A549 (cell line): Measurements from ENCODE around the gene DEPDC1B. TPM values are rescaled to one million over a fixed set of nuclear protein-coding genes. Genes with fewer than 3 reads are reported as not detected.

Source experiments
- ATAC-seq, 2 experiments: fragments of 200-7000 bp in 1 of 2; fragments of >200 bp in 1 of 2; cut with Nextera tagmentation in 1 of 2; cut with Tn5 transposase in 1 of 2; 3 replicates each; pipeline versions ENCODE4 v1.8.0 to v1.9.1; 2018 to 2020; ENCODE audit warnings: mild to moderate bottlenecking in 1 of 2, moderate library complexity in 1 of 2
- CTCF ChIA-PET: fragments of 300-600 bp; sonication (Branson Sonifier 250); formaldehyde crosslinking; extraction: SDS; loops from one replicate; lab custom pipeline; 2021; ENCODE audit warnings: antibody characterized with exemption, inconsistent platforms; lab: Yijun Ruan, JAX
- POLR2A ChIA-PET: fragments of 350-600 bp; formaldehyde crosslinking; extraction: SDS; loops from one replicate; lab custom pipeline; 2021; ENCODE audit warnings: antibody characterized with exemption, inconsistent platforms; lab: Yijun Ruan, JAX
- DNase-seq, 2 experiments: peaks; one replicate each; pipeline versions ENCODE4 v3.0.0 to v3.0.0-alpha.2; 2011 to 2016; ENCODE audit warnings: low read depth in 1 of 2, low spot score in 1 of 2
- FAIRE-seq: peaks from 2 replicates; lab custom pipeline; 2011; peaks lifted over from hg19 to GRCh38; lab: Jason Lieb, UNC
- H3K27ac ChIP-seq, 2 experiments: fragments of >200 bp; sonication (Bioruptor Twin); formaldehyde crosslinking; 3 replicates each; pipeline ENCODE4 v1.5.1; 2016 to 2017
- H3K4me1 ChIP-seq: fragments of >200 bp; sonication (Bioruptor Twin); formaldehyde crosslinking; 3 replicates; pipeline ENCODE4 v1.6.1; 2016
- H3K4me2 ChIP-seq: fragments of >200 bp; sonication (Bioruptor Twin); formaldehyde crosslinking; 3 replicates; pipeline ENCODE4 v1.6.1; 2016
- H3K4me3 ChIP-seq: fragments of >200 bp; sonication (Bioruptor Twin); formaldehyde crosslinking; 3 replicates; pipeline ENCODE4 v1.5.1; 2016
- H3K9me3 ChIP-seq: fragments of >200 bp; sonication (Bioruptor Twin); formaldehyde crosslinking; 3 replicates; pipeline ENCODE4 v1.6.1; 2016
- BCL3 ChIP-seq: fragments of >200 bp; sonication (Bioruptor Twin); formaldehyde crosslinking; IDR thresholded peaks from 3 replicates; pipeline ENCODE4 v1.6.1; 2016
- BHLHE40 ChIP-seq: IDR thresholded peaks from 2 replicates; pipeline ENCODE4 v1.6.1; 2012; ENCODE audit warnings: low read depth, low read length, inconsistent platforms
- CBX8 ChIP-seq: fragments of 200-600 bp; sonication (generic); IDR thresholded peaks from 2 replicates; pipeline ENCODE4 v1.6.1; 2016
- CHD2 ChIP-seq: fragments of 150-350 bp; IDR thresholded peaks from 2 replicates; pipeline ENCODE4 v1.6.1; 2014; ENCODE audit warnings: low read length; ENCODE audit not compliant: partially characterized antibody
- CHD4 ChIP-seq: fragments of 200-600 bp; sonication (generic); IDR thresholded peaks from 2 replicates; pipeline ENCODE4 v1.6.1; 2016; ENCODE audit warnings: antibody characterized with exemption, mild to moderate bottlenecking, borderline replicate concordance
- EHF ChIP-seq: fragments of 250-450 bp; sonication (Bioruptor Pico); IDR thresholded peaks from 2 replicates; pipeline ENCODE4 v1.5.0; 2020; ENCODE audit warnings: mild to moderate bottlenecking
- EHMT2 ChIP-seq: fragments of 200-600 bp; sonication (generic); IDR thresholded peaks from 2 replicates; pipeline ENCODE4 v1.6.1; 2016; ENCODE audit warnings: antibody characterized with exemption, low read depth, mild to moderate bottlenecking, moderate library complexity
- FOSB ChIP-seq: fragments of 250-450 bp; sonication (Bioruptor Pico); IDR thresholded peaks from 2 replicates; pipeline ENCODE4 v1.5.0; 2020; ENCODE audit warnings: mild to moderate bottlenecking, moderate library complexity
- FOSL2 ChIP-seq, 2 experiments: fragments of 450-650 bp in 1 of 2; fragments of >200 bp in 1 of 2; sonication (Bioruptor Twin) in 1 of 2; formaldehyde crosslinking; IDR thresholded peaks; 2 replicates each; pipeline versions ENCODE4 v1.5.0 to v1.6.1; 2016 to 2020; ENCODE audit warnings: mild to moderate bottlenecking in 1 of 2, moderate library complexity in 1 of 2
- FOXS1 ChIP-seq: fragments of 250-450 bp; sonication (Bioruptor Pico); IDR thresholded peaks from 2 replicates; pipeline ENCODE4 v1.5.0; 2020; ENCODE audit warnings: mild to moderate bottlenecking, moderate library complexity
- HDAC2 ChIP-seq: fragments of 200-600 bp; sonication (generic); IDR thresholded peaks from 2 replicates; pipeline ENCODE4 v1.6.1; 2016
- HOXA7 ChIP-seq: fragments of 250-450 bp; sonication (Bioruptor Pico); IDR thresholded peaks from 2 replicates; pipeline ENCODE4 v1.5.0; 2020; ENCODE audit warnings: mild to moderate bottlenecking, moderate library complexity
- HOXB13 ChIP-seq: fragments of 250-450 bp; sonication (Bioruptor Pico); IDR thresholded peaks from 2 replicates; pipeline ENCODE4 v1.5.0; 2020; ENCODE audit warnings: low read depth, mild to moderate bottlenecking, moderate library complexity
- JUN ChIP-seq, 2 experiments: fragments of >200 bp; sonication (Bioruptor Twin); formaldehyde crosslinking; IDR thresholded peaks; 2 replicates in 1 of 2; 3 replicates in 1 of 2; pipeline ENCODE4 v1.6.1; 2016 to 2017
- KDM5A ChIP-seq: fragments of 200-600 bp; sonication (generic); IDR thresholded peaks from 2 replicates; pipeline ENCODE4 v1.6.1; 2016; ENCODE audit warnings: antibody characterized with exemption, mild to moderate bottlenecking
- MYC ChIP-seq: IDR thresholded peaks from 2 replicates; pipeline ENCODE4 v1.6.1; 2012; ENCODE audit warnings: mild to moderate bottlenecking, inconsistent platforms, low read length, improper control_type of control experiment, borderline replicate concordance
- NR3C1 ChIP-seq: fragments of >200 bp; sonication (Bioruptor Twin); formaldehyde crosslinking; IDR thresholded peaks from 3 replicates; pipeline ENCODE4 v1.6.1; 2017
- POLR2A ChIP-seq: IDR thresholded peaks from 2 replicates; pipeline ENCODE4 v1.6.1; 2012; ENCODE audit warnings: mild to moderate bottlenecking, low read length
- RNF2 ChIP-seq: fragments of 200-600 bp; sonication (generic); IDR thresholded peaks from 2 replicates; pipeline ENCODE4 v1.6.1; 2016; ENCODE audit warnings: low read depth, mild to moderate bottlenecking, antibody characterized with exemption, moderate library complexity, borderline replicate concordance
- ZNF302 ChIP-seq: fragments of 250-450 bp; sonication (Bioruptor Pico); IDR thresholded peaks from 2 replicates; pipeline ENCODE4 v1.9.0; 2021; ENCODE audit warnings: inconsistent platforms, mild to moderate bottlenecking, moderate library complexity
- ZSCAN20 ChIP-seq: fragments of 250-450 bp; sonication (Bioruptor Pico); IDR thresholded peaks from 2 replicates; pipeline ENCODE4 v1.8.0; 2022; ENCODE audit warnings: mild to moderate bottlenecking, moderate library complexity
- WGBS: methylation state at CpG from one replicate; pipeline ENCODE4 v1.1.6; 2017; ENCODE audit errors: missing lambda C conversion rate; 5-methylcytosine and 5-hydroxymethylcytosine counted together
- polyA plus RNA-seq, 4 experiments: library from polyadenylated mRNA; depleted of rRNA in 3 of 4; stranded (reverse); fragments of >200 nt; fragmentation: RNase III in 1 of 4; extraction: RNeasy Plus Mini Kit Qiagen cat#74134 plus additional on column Dnase treatment in 1 of 4; gene quantifications; 2 replicates in 3 of 4; 3 replicates in 1 of 4; pipeline ENCODE4 v1.2.3, GENCODE V29; 2011 to 2017
- TF ChIP-seq, protein P1 (sequence below): fragments of >200 bp; sonication (Bioruptor Twin); formaldehyde crosslinking; IDR thresholded peaks from 3 replicates; pipeline ENCODE4 v1.5.1; 2016
- TF ChIP-seq, protein P2 (sequence below): fragments of 150-350 bp; IDR thresholded peaks from 2 replicates; pipeline ENCODE4 v1.6.1; 2014; ENCODE audit warnings: low read depth, mild to moderate bottlenecking, low read length
- TF ChIP-seq, protein P3 (sequence below): IDR thresholded peaks from 2 replicates; pipeline ENCODE4 v1.6.1; 2012
- TF ChIP-seq, protein P4 (sequence below): fragments of 250-450 bp; sonication (Bioruptor Pico); IDR thresholded peaks from 2 replicates; pipeline ENCODE4 v1.5.0; 2020; ENCODE audit warnings: low read depth, mild to moderate bottlenecking, moderate library complexity

DEPDC1B gene
- polyA plus RNA-seq, 2 of the 4 experiments (the other 2 are of a cell fraction) = 17.4 to 34.8 TPM

DNA sequence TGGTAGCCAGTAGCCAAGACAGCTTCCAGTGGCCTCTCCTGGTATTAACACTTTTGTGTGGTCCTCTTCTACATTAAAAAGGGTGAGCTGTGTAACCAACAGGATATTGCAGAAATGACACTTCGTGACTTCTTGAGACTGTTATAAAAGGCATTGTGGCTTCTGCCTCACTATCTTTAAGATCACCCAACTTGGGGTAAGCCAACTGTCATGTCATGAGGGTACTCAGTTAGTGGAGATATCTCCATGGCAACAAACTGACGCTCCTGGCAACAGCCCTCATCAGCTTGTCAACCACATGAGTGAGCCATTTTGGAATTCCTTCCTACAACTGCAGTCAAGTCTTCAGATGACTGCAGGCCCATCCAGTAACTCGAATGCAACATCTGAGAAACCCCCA, 121.7 kb downstream of the DEPDC1B start:
- Histone ChIP-seq H3K27ac (no peak overlapping the region), H3K4me1 (no peaks in the 10 kb centered on the region), H3K4me2 (no peak overlapping the region), H3K4me3 (no peak overlapping the region), H3K9me3 (no peaks in the 10 kb centered on the region)
- POLR2A ChIA-PET = no interaction called here
- WGBS = 83% methylated on average over 3 of the region's 3 CpGs
- DNase-seq = no peak
- CTCF ChIA-PET = no interaction called here
- no peak for FAIRE-seq
- ATAC-seq = no peak
- TF ChIP-seq EHMT2 (no peak), BHLHE40 (no peak), CHD2 (no peak), FOSB (CRISPR knock-in tag) (no peak), MYC (no peak), FOXS1 (CRISPR knock-in tag) (no peak), HOXA7 (CRISPR knock-in tag) (no peak)
- TF ChIP-seq, protein P1, sequence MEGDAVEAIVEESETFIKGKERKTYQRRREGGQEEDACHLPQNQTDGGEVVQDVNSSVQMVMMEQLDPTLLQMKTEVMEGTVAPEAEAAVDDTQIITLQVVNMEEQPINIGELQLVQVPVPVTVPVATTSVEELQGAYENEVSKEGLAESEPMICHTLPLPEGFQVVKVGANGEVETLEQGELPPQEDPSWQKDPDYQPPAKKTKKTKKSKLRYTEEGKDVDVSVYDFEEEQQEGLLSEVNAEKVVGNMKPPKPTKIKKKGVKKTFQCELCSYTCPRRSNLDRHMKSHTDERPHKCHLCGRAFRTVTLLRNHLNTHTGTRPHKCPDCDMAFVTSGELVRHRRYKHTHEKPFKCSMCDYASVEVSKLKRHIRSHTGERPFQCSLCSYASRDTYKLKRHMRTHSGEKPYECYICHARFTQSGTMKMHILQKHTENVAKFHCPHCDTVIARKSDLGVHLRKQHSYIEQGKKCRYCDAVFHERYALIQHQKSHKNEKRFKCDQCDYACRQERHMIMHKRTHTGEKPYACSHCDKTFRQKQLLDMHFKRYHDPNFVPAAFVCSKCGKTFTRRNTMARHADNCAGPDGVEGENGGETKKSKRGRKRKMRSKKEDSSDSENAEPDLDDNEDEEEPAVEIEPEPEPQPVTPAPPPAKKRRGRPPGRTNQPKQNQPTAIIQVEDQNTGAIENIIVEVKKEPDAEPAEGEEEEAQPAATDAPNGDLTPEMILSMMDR = no peak

DNA sequence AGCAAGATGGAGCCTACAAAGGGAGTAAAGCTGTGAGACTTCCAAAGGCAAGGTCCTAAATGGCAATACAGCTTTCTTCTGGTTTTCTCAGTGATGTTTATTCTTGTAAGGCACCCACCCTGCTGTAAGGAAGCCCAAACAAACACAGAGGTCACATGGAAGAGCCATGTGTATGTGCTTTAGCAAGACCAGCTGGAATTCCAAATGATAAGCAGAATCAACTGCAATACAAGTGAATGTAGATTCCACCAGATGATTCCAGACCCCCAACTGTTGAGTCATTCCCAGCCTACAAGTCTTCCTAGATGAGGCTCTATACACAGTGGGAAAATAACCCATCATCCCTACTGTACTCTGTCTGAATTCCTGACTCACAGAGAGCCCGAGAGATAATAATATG, 122.8 kb downstream of the DEPDC1B start:
- Histone ChIP-seq H3K27ac (no peak overlapping the region), H3K4me2 (no peak overlapping the region), H3K4me3 (no peak overlapping the region), H3K4me1 (no peaks in the 10 kb centered on the region), H3K9me3 (no peaks in the 10 kb centered on the region)
- CTCF ChIA-PET = no interaction called here
- ATAC-seq (no peak), DNase-seq (no peak), FAIRE-seq (no peak)
- POLR2A ChIA-PET = no interaction called here
- no peak for TF ChIP-seq POLR2A
- no peak for TF ChIP-seq FOSL2 (IDR thresholded peaks at IDR 0.05)
- TF ChIP-seq FOSL2 (CRISPR knock-in tag; IDR thresholded peaks at IDR 0.05) = no peak
- TF ChIP-seq ZSCAN20 = no peak
- TF ChIP-seq RNF2 = no peak
- TF ChIP-seq HOXB13 = no peak
- no peak for TF ChIP-seq CBX8
- TF ChIP-seq HDAC2 = no peak
- TF ChIP-seq JUN (IDR thresholded peaks at IDR 0.05) = no peak
- TF ChIP-seq NR3C1 = no peak
- TF ChIP-seq CHD4 = no peak
- TF ChIP-seq, protein P1 = no peak
- no peak for TF ChIP-seq BHLHE40
- TF ChIP-seq, protein P2, sequence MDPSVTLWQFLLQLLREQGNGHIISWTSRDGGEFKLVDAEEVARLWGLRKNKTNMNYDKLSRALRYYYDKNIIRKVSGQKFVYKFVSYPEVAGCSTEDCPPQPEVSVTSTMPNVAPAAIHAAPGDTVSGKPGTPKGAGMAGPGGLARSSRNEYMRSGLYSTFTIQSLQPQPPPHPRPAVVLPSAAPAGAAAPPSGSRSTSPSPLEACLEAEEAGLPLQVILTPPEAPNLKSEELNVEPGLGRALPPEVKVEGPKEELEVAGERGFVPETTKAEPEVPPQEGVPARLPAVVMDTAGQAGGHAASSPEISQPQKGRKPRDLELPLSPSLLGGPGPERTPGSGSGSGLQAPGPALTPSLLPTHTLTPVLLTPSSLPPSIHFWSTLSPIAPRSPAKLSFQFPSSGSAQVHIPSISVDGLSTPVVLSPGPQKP = no peak
- no peak for TF ChIP-seq ZNF302 (CRISPR knock-in tag)
- TF ChIP-seq, protein P3, sequence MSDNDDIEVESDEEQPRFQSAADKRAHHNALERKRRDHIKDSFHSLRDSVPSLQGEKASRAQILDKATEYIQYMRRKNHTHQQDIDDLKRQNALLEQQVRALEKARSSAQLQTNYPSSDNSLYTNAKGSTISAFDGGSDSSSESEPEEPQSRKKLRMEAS = no peak
- TF ChIP-seq BCL3 = no peak
- no peak for TF ChIP-seq MYC
- TF ChIP-seq EHF (CRISPR knock-in tag) = no peak
- TF ChIP-seq, protein P4, sequence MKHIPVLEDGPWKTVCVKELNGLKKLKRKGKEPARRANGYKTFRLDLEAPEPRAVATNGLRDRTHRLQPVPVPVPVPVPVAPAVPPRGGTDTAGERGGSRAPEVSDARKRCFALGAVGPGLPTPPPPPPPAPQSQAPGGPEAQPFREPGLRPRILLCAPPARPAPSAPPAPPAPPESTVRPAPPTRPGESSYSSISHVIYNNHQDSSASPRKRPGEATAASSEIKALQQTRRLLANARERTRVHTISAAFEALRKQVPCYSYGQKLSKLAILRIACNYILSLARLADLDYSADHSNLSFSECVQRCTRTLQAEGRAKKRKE (CRISPR knock-in tag) = no peak
- no peak for TF ChIP-seq KDM5A
- WGBS = 82% methylated on average over 1 of the region's 1 CpG
